Uterus (tissue), 2 donors: Measurements from ENCODE around the gene TUT7.

ENCODE experiments used
- POLR2A ChIP-seq, 2 donors: fragments of 450-650 bp; IDR thresholded peaks; one replicate each; pipeline ENCODE4 v1.6.1; 2016; ENCODE audit warnings: antibody characterized with exemption in 2 of 2, mild to moderate bottlenecking in 1 of 2, moderate library complexity in 1 of 2
- TF ChIP-seq, protein P1 (sequence below), 4 experiments: fragments of 200-600 bp in 2 of 4; fragments of 450-650 bp in 2 of 4; sonication (generic) in 2 of 4; IDR thresholded peaks; one replicate each; pipeline ENCODE4 v1.5.1; 2016 to 2019; ENCODE audit warnings: antibody characterized with exemption in 4 of 4, mild to moderate bottlenecking in 2 of 4, moderate library complexity in 1 of 4

GRCh38 chr9:86336058-86336457 is 18.2 kb downstream of the TUT7 start:
- TF ChIP-seq, protein P1, sequence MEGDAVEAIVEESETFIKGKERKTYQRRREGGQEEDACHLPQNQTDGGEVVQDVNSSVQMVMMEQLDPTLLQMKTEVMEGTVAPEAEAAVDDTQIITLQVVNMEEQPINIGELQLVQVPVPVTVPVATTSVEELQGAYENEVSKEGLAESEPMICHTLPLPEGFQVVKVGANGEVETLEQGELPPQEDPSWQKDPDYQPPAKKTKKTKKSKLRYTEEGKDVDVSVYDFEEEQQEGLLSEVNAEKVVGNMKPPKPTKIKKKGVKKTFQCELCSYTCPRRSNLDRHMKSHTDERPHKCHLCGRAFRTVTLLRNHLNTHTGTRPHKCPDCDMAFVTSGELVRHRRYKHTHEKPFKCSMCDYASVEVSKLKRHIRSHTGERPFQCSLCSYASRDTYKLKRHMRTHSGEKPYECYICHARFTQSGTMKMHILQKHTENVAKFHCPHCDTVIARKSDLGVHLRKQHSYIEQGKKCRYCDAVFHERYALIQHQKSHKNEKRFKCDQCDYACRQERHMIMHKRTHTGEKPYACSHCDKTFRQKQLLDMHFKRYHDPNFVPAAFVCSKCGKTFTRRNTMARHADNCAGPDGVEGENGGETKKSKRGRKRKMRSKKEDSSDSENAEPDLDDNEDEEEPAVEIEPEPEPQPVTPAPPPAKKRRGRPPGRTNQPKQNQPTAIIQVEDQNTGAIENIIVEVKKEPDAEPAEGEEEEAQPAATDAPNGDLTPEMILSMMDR (IDR thresholded peaks at IDR 0.05) = no peak
- no peak for TF ChIP-seq POLR2A (IDR thresholded peaks at IDR 0.05)
